Activated naive CD4-positive, alpha-beta T cell (primary cell): Measurements from ENCODE around the gene SLC24A3.

ENCODE experiments used
- DNase-seq, 4 experiments: peaks; one replicate each; lab custom pipeline; 2025; lab: John Stamatoyannopoulos, UW

SLC24A3 gene

GRCh38 chr20:19272976-19273654 lies 60.7 kb downstream of the SLC24A3 start:
- no peak for DNase-seq

GRCh38 chr20:19274001-19274400 lies 61.6 kb downstream of the SLC24A3 start:
- no peak for DNase-seq

GRCh38 chr20:19274412-19275015 lies 62.1 kb downstream of the SLC24A3 start:
- no peak for DNase-seq

- DNase-seq = no peak
Measured at GRCh38 chr20:19275038-19275629, 62.7 kb downstream of the SLC24A3 start.

- DNase-seq = no peak
Measured at GRCh38 chr20:19275630-19276071, 63.2 kb downstream of the SLC24A3 start.

- no peak for DNase-seq
Measured at GRCh38 chr20:19277381-19277780, 64.9 kb downstream of the SLC24A3 start.

- no peak for DNase-seq
Measured at GRCh38 chr20:19283490-19284025, 71.1 kb downstream of the SLC24A3 start.

GRCh38 chr20:19284400-19285178 lies 72.1 kb downstream of the SLC24A3 start:
- DNase-seq = no peak

- DNase-seq = no peak
Measured at GRCh38 chr20:19285436-19285835, 73.0 kb downstream of the SLC24A3 start.

GRCh38 chr20:19288061-19288460 lies 75.6 kb downstream of the SLC24A3 start:
- DNase-seq = no peak

GRCh38 chr20:19288636-19289035 lies 76.2 kb downstream of the SLC24A3 start:
- DNase-seq = no peak

GRCh38 chr20:19289451-19289850 lies 77.0 kb downstream of the SLC24A3 start:
- DNase-seq = no peak

- DNase-seq = no peak
Measured at GRCh38 chr20:19291024-19291817, 78.8 kb downstream of the SLC24A3 start.

- DNase-seq = no peak
Measured at GRCh38 chr20:19291818-19292132, 79.3 kb downstream of the SLC24A3 start.

- no peak for DNase-seq
Measured at GRCh38 chr20:19292254-19292653, 79.8 kb downstream of the SLC24A3 start.

GRCh38 chr20:19295076-19295475 lies 82.6 kb downstream of the SLC24A3 start:
- DNase-seq = no peak

GRCh38 chr20:19298652-19299051 lies 86.2 kb downstream of the SLC24A3 start:
- DNase-seq = no peak

GRCh38 chr20:19300395-19300794 lies 88.0 kb downstream of the SLC24A3 start:
- DNase-seq = no peak

GRCh38 chr20:19301142-19301541 lies 88.7 kb downstream of the SLC24A3 start:
- no peak for DNase-seq

- DNase-seq = no peak
Measured at GRCh38 chr20:19301843-19302242, 89.4 kb downstream of the SLC24A3 start.

GRCh38 chr20:19302714-19303113 lies 90.3 kb downstream of the SLC24A3 start:
- no peak for DNase-seq

GRCh38 chr20:19304389-19304788 lies 91.9 kb downstream of the SLC24A3 start:
- DNase-seq = no peak
